Liver (tissue), 9 donors: ENCODE data around the gene SMAD7. TPM values are rescaled to one million over a fixed set of nuclear protein-coding genes. Genes with fewer than 3 reads are reported as not detected.

Experiments
- DNase-seq: peaks from one replicate; pipeline ENCODE4 v3.0.0-alpha.2; 2017; ENCODE audit warnings: low spot score
- H3K27ac ChIP-seq, 2 donors: one replicate each; pipeline ENCODE4 v1.7.0; 2013; ENCODE audit warnings: inconsistent platforms in 2 of 2, low read length in 2 of 2, control low read depth in 1 of 2, low read depth in 1 of 2, mild to moderate bottlenecking in 1 of 2
- H3K27me3 ChIP-seq, 4 donors: one replicate each; pipeline versions ENCODE4 v1.6.1 to v1.7.0; 2013; ENCODE audit warnings: low read length in 3 of 4, inconsistent platforms in 1 of 4, mild to moderate bottlenecking in 1 of 4, moderate library complexity in 1 of 4; ENCODE audit not compliant: control insufficient read depth in 4 of 4, insufficient read depth in 4 of 4
- H3K36me3 ChIP-seq, 4 donors: one replicate each; pipeline versions ENCODE4 v1.6.1 to v1.7.0; 2013; ENCODE audit warnings: low read length in 3 of 4, mild to moderate bottlenecking in 3 of 4, low read depth in 1 of 4, moderate library complexity in 1 of 4; ENCODE audit not compliant: control insufficient read depth in 4 of 4, insufficient read depth in 3 of 4
- H3K4me1 ChIP-seq, 4 donors: one replicate each; pipeline versions ENCODE4 v1.6.1 to v1.7.0; 2013; ENCODE audit warnings: low read length in 3 of 4, mild to moderate bottlenecking in 3 of 4, moderate library complexity in 1 of 4; ENCODE audit not compliant: control insufficient read depth in 4 of 4, insufficient read depth in 4 of 4
- H3K4me3 ChIP-seq, 3 donors: one replicate each; pipeline versions ENCODE4 v1.6.1 to v1.7.0; 2013; ENCODE audit warnings: low read length in 3 of 3, control low read depth in 1 of 3, low read depth in 1 of 3, mild to moderate bottlenecking in 1 of 3
- H3K9ac ChIP-seq, 2 donors: one replicate each; pipeline ENCODE4 v1.7.0; 2013; ENCODE audit warnings: low read length in 2 of 2, mild to moderate bottlenecking in 2 of 2, moderate library complexity in 2 of 2, control low read depth in 1 of 2, low read depth in 1 of 2
- H3K9me3 ChIP-seq, 4 donors: one replicate each; pipeline versions ENCODE4 v1.6.1 to v1.7.0; 2013; ENCODE audit warnings: low read length in 3 of 4; ENCODE audit not compliant: control insufficient read depth in 4 of 4
- CTCF ChIP-seq: fragments of 150-350 bp; IDR thresholded peaks from 2 replicates; pipeline ENCODE4 v1.5.1; 2017; ENCODE audit warnings: improper control_type of control experiment, low read depth, low read length; ENCODE audit not compliant: missing input control
- EGR1 ChIP-seq, 2 donors: IDR thresholded peaks; 2 replicates each; pipeline ENCODE4 v1.6.1; 2016 to 2018; ENCODE audit warnings: antibody characterized with exemption in 2 of 2, low read depth in 2 of 2
- FOXA1 ChIP-seq: IDR thresholded peaks from 2 replicates; pipeline ENCODE4 v1.6.1; 2016; ENCODE audit warnings: antibody characterized with exemption
- FOXA2 ChIP-seq: IDR thresholded peaks from 2 replicates; pipeline ENCODE4 v1.6.1; 2016; ENCODE audit warnings: antibody characterized with exemption
- GABPA ChIP-seq, 2 donors: IDR thresholded peaks in 1 of 2; conservative IDR thresholded peaks in 1 of 2; 2 replicates each; pipeline ENCODE4 v1.6.1; 2016; ENCODE audit warnings: antibody characterized with exemption in 2 of 2, mild to moderate bottlenecking in 1 of 2, moderate library complexity in 1 of 2
- HNF4A ChIP-seq, 2 donors: conservative IDR thresholded peaks; 2 replicates each; pipeline ENCODE4 v1.6.1; 2016; ENCODE audit warnings: antibody characterized with exemption in 2 of 2, mild to moderate bottlenecking in 2 of 2
- HNF4G ChIP-seq: IDR thresholded peaks from 2 replicates; pipeline ENCODE4 v1.6.1; 2016; ENCODE audit warnings: antibody characterized with exemption
- JUND ChIP-seq, 2 donors: IDR thresholded peaks; 2 replicates each; pipeline ENCODE4 v1.6.1; 2016; ENCODE audit warnings: antibody characterized with exemption in 2 of 2
- MAX ChIP-seq: IDR thresholded peaks from 2 replicates; pipeline ENCODE4 v1.6.1; 2016; ENCODE audit warnings: antibody characterized with exemption
- RAD21 ChIP-seq, 2 donors: IDR thresholded peaks; 2 replicates each; pipeline ENCODE4 v1.6.1; 2016; ENCODE audit warnings: antibody characterized with exemption in 2 of 2, mild to moderate bottlenecking in 2 of 2
- RXRA ChIP-seq, 2 donors: IDR thresholded peaks; 2 replicates each; pipeline ENCODE4 v1.6.1; 2017 to 2018; ENCODE audit warnings: antibody characterized with exemption in 2 of 2, mild to moderate bottlenecking in 1 of 2
- SP1 ChIP-seq: IDR thresholded peaks from 2 replicates; pipeline ENCODE4 v1.6.1; 2018; ENCODE audit warnings: antibody characterized with exemption, mild to moderate bottlenecking
- TAF1 ChIP-seq: conservative IDR thresholded peaks from 2 replicates; pipeline ENCODE4 v1.6.1; 2016; ENCODE audit warnings: antibody characterized with exemption, mild to moderate bottlenecking
- YY1 ChIP-seq: IDR thresholded peaks from 2 replicates; pipeline ENCODE4 v1.6.1; 2016; ENCODE audit warnings: antibody characterized with exemption, mild to moderate bottlenecking
- ZBTB33 ChIP-seq: IDR thresholded peaks from 2 replicates; pipeline ENCODE4 v1.6.1; 2016; ENCODE audit warnings: antibody characterized with exemption
- WGBS: extraction: QIAGEN DNeasy Blood & Tissue Kit; methylation state at CpG from one replicate; pipeline ENCODE4 v1.1.7; 2013; 5-methylcytosine and 5-hydroxymethylcytosine counted together
- polyA plus RNA-seq, 2 donors: library from polyadenylated mRNA; stranded (reverse) in 1 of 2; unstranded in 1 of 2; fragments of 200-250 nt in 1 of 2; fragments of >200 nt in 1 of 2; fragmentation: Nextera tagmentation in 1 of 2; extraction: Ambion mirVana in 1 of 2; gene quantifications; one replicate each; pipeline versions ENCODE4 v1.2.1 to v1.2.3, GENCODE V29; 2013 to 2015
- total RNA-seq, 2 donors: library from RNA; depleted of rRNA; stranded (reverse); fragments of >200 nt; gene quantifications; one replicate each; pipeline ENCODE4 v1.2.3, GENCODE V29; 2014
- TF ChIP-seq, protein P1 (sequence below): IDR thresholded peaks from 2 replicates; pipeline ENCODE4 v1.6.1; 2016; ENCODE audit warnings: antibody characterized with exemption, mild to moderate bottlenecking
- donor health status: healthy.
- donor health status: healthy.
- donor health status: healthy.
- donor health status: healthy.
- donor health status: healthy.

SMAD7 gene
- total and polyA plus RNA-seq, 4 donors, result 3.2 to 11.8 (median 10.1) TPM

- H3K36me3 ChIP-seq, result no peaks in the 10 kb centered on the region
- WGBS, result 90% methylated on average over 1 of the region's 1 CpG
- no peak for DNase-seq
- no peak overlapping the region for H3K27ac ChIP-seq
- no peaks in the 10 kb centered on the region for H3K27me3 ChIP-seq
- H3K4me3 ChIP-seq, result no peak overlapping the region
- peaks cover 0 to 4% (median 2%) of the 10 kb centered on the region in 4 donors for H3K9me3 ChIP-seq
- no peak overlapping the region for H3K9ac ChIP-seq
- peaks cover 0 to 5% (median 0%) of the 10 kb centered on the region in 4 donors for H3K4me1 ChIP-seq
- TF ChIP-seq MAX (no peak), ZBTB33 (no peak), RAD21 (IDR thresholded peaks at IDR 0.05) (no peak), JUND (IDR thresholded peaks at IDR 0.05) (no peak), YY1 (no peak), HNF4A (conservative IDR thresholded peaks at IDR 0.05) (no peak), EGR1 (IDR thresholded peaks at IDR 0.05; ENCODE audit: low read depth in 2 of 2) (no peak), GABPA (IDR thresholded peaks at IDR 0.05 in 1 of 2, conservative IDR thresholded peaks at IDR 0.05 in 1 of 2) (no peak), TAF1 (no peak), SP1 (no peak), FOXA2 (no peak), FOXA1 (no peak), RXRA (IDR thresholded peaks at IDR 0.05) (no peak), HNF4G (no peak)
- TF ChIP-seq, protein P1, sequence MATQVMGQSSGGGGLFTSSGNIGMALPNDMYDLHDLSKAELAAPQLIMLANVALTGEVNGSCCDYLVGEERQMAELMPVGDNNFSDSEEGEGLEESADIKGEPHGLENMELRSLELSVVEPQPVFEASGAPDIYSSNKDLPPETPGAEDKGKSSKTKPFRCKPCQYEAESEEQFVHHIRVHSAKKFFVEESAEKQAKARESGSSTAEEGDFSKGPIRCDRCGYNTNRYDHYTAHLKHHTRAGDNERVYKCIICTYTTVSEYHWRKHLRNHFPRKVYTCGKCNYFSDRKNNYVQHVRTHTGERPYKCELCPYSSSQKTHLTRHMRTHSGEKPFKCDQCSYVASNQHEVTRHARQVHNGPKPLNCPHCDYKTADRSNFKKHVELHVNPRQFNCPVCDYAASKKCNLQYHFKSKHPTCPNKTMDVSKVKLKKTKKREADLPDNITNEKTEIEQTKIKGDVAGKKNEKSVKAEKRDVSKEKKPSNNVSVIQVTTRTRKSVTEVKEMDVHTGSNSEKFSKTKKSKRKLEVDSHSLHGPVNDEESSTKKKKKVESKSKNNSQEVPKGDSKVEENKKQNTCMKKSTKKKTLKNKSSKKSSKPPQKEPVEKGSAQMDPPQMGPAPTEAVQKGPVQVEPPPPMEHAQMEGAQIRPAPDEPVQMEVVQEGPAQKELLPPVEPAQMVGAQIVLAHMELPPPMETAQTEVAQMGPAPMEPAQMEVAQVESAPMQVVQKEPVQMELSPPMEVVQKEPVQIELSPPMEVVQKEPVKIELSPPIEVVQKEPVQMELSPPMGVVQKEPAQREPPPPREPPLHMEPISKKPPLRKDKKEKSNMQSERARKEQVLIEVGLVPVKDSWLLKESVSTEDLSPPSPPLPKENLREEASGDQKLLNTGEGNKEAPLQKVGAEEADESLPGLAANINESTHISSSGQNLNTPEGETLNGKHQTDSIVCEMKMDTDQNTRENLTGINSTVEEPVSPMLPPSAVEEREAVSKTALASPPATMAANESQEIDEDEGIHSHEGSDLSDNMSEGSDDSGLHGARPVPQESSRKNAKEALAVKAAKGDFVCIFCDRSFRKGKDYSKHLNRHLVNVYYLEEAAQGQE, result no peak
Observed at GRCh38 chr18:48900469-48900868, 50.3 kb downstream of the SMAD7 start.

DNA sequence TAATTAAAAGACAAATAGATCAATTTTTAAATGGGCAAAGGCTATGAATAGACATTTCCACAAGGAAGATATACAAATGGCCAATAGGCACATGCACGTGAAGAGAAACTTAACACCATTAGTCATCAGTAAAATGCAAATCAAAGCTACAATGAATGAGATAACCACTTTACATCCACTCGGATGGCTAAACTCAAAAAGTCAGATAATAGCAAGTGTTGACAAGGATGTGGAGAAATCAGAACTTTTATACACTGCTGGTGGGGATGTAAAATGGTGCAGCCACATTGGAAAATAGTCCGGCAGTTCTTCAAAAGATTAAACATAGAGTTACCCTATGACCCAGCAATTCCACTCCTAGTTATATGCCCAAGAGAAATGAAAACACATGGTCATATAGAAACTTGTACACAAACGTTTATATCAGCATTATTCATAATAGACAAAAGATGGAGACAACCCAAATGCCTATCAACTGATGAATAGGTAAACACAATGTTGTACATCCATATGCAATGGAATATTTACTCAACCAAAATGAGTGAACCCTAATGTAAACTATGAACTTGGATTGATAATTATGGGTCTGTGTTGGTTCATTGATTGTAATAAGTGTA, 51.1 kb downstream of the SMAD7 start:
- peaks cover 0 to 5% (median 0%) of the 10 kb centered on the region in 4 donors for H3K4me1 ChIP-seq
- WGBS, result 90% methylated on average over 4 of the region's 4 CpGs
- TF ChIP-seq GABPA (IDR thresholded peaks at IDR 0.05 in 1 of 2, conservative IDR thresholded peaks at IDR 0.05 in 1 of 2), result no peak
- no peak for TF ChIP-seq MAX
- no peak for TF ChIP-seq ZBTB33
- no peak for TF ChIP-seq FOXA2
- no peak for TF ChIP-seq SP1
- TF ChIP-seq, protein P1, result no peak
- no peak for TF ChIP-seq CTCF
- no peak for TF ChIP-seq HNF4G
- TF ChIP-seq EGR1 (IDR thresholded peaks at IDR 0.05; ENCODE audit: low read depth in 2 of 2), result no peak
- no peak for TF ChIP-seq RAD21 (IDR thresholded peaks at IDR 0.05)
- TF ChIP-seq RXRA (IDR thresholded peaks at IDR 0.05), result no peak

More for the DNA sequence above, 51.1 kb downstream of the SMAD7 start:
- Histone ChIP-seq H3K4me3 (no peak overlapping the region), H3K9me3 (peaks cover 0 to 1% (median 0%) of the 10 kb centered on the region in 4 donors), H3K27me3 (no peaks in the 10 kb centered on the region), H3K36me3 (no peaks in the 10 kb centered on the region), H3K27ac (no peak overlapping the region), H3K9ac (no peak overlapping the region)
- DNase-seq, result no peak
